Measurements from ENCODE around the gene VILL.

DNA sequence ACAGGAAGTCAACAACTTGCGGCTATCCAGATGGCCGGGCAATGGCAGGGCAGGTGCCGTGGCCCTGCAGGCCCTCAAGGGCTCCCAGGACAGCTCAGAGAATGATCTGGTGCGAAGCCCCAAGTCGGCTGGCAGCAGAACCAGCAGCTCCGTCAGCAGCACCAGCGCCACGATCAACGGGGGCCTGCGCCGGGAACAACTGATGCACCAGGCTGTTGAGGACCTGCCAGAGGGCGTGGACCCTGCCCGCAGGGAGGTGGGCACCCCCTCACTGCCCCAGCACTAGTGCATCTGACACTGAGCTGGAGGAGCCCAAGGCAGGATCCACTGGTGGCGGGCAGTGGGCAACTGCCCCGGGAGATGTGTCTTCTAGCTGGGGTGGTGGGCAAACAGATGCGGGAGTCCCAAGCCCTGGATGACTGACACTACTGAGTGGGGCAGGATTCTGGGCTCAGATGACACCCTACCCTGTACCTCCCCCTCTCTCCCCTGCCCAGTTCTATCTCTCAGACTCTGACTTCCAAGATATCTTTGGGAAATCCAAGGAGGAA, 15.9 kb downstream of the VILL start:
- no peak for TF ChIP-seq CTCF (IDR thresholded peaks at IDR 0.05)
- TF ChIP-seq POLR2A (IDR thresholded peaks at IDR 0.05), result no peak

Data from adrenal gland (tissue), 5 donors.